ENCODE results near the gene GDF2.

DNA sequence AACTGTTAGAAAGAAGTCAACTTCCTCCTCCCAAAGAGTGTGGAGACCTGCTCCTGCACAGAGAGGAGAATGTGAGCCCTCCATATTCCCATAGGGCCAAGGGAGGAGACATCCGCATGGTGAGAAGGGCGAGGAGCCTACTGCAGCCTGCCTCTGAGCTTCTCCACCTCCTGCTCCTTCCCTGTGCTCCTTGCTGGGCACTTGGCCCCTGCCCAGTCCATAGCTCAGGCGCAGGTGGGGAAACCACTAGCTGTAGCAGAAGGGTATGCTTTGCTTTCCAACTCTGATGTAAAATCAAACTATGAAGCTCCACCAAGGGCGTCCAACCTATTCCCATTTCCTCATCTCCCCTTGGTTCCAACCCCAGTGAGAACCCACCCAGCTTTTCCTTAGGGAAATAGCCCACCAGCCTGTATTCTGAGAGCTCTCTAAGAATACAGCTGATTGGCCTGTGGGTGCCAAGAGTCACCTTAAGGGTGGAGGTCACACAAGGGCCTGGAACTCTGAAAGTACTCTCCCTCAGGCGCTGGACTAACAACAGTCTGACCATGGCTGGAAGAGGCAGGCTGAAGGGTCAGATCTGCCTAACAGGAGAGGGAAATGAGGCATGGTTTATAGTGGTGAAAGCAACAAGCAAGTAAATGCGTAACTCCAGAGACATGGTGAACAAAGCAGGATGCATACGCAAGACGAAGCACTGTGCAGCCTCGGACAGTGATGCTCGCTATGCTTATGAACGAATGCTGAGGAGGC, 47.9 kb downstream of the GDF2 start:
- TF ChIP-seq, protein P1, sequence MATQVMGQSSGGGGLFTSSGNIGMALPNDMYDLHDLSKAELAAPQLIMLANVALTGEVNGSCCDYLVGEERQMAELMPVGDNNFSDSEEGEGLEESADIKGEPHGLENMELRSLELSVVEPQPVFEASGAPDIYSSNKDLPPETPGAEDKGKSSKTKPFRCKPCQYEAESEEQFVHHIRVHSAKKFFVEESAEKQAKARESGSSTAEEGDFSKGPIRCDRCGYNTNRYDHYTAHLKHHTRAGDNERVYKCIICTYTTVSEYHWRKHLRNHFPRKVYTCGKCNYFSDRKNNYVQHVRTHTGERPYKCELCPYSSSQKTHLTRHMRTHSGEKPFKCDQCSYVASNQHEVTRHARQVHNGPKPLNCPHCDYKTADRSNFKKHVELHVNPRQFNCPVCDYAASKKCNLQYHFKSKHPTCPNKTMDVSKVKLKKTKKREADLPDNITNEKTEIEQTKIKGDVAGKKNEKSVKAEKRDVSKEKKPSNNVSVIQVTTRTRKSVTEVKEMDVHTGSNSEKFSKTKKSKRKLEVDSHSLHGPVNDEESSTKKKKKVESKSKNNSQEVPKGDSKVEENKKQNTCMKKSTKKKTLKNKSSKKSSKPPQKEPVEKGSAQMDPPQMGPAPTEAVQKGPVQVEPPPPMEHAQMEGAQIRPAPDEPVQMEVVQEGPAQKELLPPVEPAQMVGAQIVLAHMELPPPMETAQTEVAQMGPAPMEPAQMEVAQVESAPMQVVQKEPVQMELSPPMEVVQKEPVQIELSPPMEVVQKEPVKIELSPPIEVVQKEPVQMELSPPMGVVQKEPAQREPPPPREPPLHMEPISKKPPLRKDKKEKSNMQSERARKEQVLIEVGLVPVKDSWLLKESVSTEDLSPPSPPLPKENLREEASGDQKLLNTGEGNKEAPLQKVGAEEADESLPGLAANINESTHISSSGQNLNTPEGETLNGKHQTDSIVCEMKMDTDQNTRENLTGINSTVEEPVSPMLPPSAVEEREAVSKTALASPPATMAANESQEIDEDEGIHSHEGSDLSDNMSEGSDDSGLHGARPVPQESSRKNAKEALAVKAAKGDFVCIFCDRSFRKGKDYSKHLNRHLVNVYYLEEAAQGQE (IDR thresholded peaks at IDR 0.05; ENCODE audit: unreplicated experiment), result no peak
- TF ChIP-seq POLR2AphosphoS5 (IDR thresholded peaks at IDR 0.05; ENCODE audit: low read depth), result no peak
- TF ChIP-seq EZH2phosphoT487 (IDR thresholded peaks at IDR 0.05; ENCODE audit: unreplicated experiment), result no peak
- TF ChIP-seq, protein P2, sequence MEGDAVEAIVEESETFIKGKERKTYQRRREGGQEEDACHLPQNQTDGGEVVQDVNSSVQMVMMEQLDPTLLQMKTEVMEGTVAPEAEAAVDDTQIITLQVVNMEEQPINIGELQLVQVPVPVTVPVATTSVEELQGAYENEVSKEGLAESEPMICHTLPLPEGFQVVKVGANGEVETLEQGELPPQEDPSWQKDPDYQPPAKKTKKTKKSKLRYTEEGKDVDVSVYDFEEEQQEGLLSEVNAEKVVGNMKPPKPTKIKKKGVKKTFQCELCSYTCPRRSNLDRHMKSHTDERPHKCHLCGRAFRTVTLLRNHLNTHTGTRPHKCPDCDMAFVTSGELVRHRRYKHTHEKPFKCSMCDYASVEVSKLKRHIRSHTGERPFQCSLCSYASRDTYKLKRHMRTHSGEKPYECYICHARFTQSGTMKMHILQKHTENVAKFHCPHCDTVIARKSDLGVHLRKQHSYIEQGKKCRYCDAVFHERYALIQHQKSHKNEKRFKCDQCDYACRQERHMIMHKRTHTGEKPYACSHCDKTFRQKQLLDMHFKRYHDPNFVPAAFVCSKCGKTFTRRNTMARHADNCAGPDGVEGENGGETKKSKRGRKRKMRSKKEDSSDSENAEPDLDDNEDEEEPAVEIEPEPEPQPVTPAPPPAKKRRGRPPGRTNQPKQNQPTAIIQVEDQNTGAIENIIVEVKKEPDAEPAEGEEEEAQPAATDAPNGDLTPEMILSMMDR (conservative IDR thresholded peaks at IDR 0.05; ENCODE audit: low read depth in 2 of 2), result no peak
- no peak for TF ChIP-seq EZH2 (IDR thresholded peaks at IDR 0.05; ENCODE audit: low read depth, unreplicated experiment)
- no peak for TF ChIP-seq CREB1 (CRISPR knock-in tag; IDR thresholded peaks at IDR 0.05; ENCODE audit: low read depth)
- TF ChIP-seq, protein P3, sequence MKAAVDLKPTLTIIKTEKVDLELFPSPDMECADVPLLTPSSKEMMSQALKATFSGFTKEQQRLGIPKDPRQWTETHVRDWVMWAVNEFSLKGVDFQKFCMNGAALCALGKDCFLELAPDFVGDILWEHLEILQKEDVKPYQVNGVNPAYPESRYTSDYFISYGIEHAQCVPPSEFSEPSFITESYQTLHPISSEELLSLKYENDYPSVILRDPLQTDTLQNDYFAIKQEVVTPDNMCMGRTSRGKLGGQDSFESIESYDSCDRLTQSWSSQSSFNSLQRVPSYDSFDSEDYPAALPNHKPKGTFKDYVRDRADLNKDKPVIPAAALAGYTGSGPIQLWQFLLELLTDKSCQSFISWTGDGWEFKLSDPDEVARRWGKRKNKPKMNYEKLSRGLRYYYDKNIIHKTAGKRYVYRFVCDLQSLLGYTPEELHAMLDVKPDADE (IDR thresholded peaks at IDR 0.05), result no peak
- TF ChIP-seq, protein P4, sequence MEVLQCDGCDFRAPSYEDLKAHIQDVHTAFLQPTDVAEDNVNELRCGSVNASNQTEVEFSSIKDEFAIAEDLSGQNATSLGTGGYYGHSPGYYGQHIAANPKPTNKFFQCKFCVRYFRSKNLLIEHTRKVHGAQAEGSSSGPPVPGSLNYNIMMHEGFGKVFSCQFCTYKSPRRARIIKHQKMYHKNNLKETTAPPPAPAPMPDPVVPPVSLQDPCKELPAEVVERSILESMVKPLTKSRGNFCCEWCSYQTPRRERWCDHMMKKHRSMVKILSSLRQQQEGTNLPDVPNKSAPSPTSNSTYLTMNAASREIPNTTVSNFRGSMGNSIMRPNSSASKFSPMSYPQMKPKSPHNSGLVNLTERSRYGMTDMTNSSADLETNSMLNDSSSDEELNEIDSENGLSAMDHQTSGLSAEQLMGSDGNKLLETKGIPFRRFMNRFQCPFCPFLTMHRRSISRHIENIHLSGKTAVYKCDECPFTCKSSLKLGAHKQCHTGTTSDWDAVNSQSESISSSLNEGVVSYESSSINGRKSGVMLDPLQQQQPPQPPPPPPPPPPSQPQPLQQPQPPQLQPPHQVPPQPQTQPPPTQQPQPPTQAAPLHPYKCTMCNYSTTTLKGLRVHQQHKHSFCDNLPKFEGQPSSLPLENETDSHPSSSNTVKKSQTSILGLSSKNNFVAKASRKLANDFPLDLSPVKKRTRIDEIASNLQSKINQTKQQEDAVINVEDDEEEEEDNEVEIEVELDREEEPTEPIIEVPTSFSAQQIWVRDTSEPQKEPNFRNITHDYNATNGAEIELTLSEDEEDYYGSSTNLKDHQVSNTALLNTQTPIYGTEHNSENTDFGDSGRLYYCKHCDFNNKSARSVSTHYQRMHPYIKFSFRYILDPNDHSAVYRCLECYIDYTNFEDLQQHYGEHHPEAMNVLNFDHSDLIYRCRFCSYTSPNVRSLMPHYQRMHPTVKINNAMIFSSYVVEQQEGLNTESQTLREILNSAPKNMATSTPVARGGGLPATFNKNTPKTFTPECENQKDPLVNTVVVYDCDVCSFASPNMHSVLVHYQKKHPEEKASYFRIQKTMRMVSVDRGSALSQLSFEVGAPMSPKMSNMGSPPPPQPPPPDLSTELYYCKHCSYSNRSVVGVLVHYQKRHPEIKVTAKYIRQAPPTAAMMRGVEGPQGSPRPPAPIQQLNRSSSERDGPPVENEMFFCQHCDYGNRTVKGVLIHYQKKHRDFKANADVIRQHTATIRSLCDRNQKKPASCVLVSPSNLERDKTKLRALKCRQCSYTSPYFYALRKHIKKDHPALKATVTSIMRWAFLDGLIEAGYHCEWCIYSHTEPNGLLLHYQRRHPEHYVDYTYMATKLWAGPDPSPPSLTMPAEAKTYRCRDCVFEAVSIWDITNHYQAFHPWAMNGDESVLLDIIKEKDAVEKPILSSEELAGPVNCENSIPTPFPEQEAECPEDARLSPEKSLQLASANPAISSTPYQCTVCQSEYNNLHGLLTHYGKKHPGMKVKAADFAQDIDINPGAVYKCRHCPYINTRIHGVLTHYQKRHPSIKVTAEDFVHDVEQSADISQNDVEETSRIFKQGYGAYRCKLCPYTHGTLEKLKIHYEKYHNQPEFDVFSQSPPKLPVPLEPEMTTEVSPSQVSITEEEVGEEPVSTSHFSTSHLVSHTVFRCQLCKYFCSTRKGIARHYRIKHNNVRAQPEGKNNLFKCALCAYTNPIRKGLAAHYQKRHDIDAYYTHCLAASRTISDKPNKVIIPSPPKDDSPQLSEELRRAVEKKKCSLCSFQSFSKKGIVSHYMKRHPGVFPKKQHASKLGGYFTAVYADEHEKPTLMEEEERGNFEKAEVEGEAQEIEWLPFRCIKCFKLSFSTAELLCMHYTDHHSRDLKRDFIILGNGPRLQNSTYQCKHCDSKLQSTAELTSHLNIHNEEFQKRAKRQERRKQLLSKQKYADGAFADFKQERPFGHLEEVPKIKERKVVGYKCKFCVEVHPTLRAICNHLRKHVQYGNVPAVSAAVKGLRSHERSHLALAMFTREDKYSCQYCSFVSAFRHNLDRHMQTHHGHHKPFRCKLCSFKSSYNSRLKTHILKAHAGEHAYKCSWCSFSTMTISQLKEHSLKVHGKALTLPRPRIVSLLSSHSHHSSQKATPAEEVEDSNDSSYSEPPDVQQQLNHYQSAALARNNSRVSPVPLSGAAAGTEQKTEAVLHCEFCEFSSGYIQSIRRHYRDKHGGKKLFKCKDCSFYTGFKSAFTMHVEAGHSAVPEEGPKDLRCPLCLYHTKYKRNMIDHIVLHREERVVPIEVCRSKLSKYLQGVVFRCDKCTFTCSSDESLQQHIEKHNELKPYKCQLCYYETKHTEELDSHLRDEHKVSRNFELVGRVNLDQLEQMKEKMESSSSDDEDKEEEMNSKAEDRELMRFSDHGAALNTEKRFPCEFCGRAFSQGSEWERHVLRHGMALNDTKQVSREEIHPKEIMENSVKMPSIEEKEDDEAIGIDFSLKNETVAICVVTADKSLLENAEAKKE (CRISPR knock-in tag; IDR thresholded peaks at IDR 0.05), result no peak

All from GM23338 (cell line).